GM12872 (cell line): ENCODE measurements around the gene RHOXF2B.
"Not testable (repeated sequence)": the region's sequence is repeated elsewhere in the genome, so short reads cannot be mapped to it uniquely, and the experiment has no call there.

Experiments used
- TF ChIP-seq, protein P1 (sequence below): IDR thresholded peaks from 3 replicates; pipeline ENCODE4 v1.5.1; 2011; ENCODE audit warnings: low read depth, mild to moderate bottlenecking, low read length, moderate library complexity; ENCODE audit not compliant: insufficient read depth

RHOXF2B gene

DNA sequence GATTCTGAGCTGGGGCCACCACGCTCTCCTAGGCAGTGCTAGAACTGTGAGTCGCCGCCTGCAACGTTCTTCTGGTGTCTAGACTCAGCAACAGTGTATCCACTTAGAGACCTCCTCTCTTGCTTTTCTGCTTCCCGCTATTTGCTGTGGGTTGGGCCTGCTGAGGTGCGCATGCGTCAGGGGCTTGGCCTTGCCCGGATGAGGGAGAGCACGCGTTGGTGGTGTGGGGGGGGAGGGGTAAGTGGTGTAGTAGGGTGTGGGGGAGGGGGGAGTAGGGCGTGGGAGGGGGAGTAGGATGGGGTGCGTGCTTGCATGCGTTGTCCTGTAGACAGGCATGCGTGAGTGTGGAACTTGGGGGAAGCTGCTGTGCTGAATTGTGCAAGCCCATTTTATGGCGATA lies at the start of gene RHOXF2B:
RHOXF2B (minus strand) TSS at position 101 of the 400 bp plus-strand sequence. CDS start 138 bp downstream, outside the sequence.
- TF ChIP-seq, protein P1, sequence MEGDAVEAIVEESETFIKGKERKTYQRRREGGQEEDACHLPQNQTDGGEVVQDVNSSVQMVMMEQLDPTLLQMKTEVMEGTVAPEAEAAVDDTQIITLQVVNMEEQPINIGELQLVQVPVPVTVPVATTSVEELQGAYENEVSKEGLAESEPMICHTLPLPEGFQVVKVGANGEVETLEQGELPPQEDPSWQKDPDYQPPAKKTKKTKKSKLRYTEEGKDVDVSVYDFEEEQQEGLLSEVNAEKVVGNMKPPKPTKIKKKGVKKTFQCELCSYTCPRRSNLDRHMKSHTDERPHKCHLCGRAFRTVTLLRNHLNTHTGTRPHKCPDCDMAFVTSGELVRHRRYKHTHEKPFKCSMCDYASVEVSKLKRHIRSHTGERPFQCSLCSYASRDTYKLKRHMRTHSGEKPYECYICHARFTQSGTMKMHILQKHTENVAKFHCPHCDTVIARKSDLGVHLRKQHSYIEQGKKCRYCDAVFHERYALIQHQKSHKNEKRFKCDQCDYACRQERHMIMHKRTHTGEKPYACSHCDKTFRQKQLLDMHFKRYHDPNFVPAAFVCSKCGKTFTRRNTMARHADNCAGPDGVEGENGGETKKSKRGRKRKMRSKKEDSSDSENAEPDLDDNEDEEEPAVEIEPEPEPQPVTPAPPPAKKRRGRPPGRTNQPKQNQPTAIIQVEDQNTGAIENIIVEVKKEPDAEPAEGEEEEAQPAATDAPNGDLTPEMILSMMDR, result not testable (repeated sequence)

DNA sequence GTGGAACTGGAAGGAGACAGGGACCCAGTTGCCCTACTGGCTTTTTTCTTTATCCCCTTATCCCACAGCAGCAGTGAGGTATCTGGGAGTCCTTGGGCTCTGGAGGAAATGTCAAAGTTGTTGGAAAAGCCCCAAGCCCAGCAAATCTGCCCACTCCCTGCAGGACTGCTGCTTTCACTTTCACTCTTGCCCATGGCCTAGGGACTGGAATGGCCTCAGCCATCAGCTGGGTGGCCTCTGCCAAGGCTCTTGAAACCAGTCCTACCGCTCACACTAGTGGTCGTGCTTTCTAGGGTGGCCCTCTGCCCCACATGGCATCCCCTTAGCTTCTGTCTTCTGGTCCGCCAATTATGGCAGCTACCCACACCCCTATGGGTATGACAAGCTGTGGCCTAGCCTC lies 48.0 kb upstream of the RHOXF2B start:
- TF ChIP-seq, protein P1, result no peak

DNA sequence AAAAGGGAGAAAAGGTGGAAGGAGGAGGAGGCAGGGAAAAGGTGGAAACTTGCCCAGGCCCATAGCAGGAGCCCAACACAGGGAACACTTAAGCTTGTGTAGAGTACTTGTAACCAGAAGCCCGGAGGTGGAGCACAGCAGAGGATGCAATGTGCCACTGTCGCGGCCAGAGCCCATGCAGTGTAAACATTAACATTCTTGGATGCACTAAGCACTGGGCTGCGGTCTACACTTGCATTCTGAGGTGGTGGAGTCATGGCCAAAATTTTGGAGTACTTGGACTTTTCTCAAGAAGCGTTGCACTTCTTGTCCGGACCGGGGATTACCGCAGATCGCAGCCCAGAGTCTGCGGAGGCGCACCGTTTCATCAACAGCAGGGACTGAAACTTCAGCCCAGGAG lies 42.7 kb upstream of the RHOXF2B start:
- TF ChIP-seq, protein P1, result no peak

DNA sequence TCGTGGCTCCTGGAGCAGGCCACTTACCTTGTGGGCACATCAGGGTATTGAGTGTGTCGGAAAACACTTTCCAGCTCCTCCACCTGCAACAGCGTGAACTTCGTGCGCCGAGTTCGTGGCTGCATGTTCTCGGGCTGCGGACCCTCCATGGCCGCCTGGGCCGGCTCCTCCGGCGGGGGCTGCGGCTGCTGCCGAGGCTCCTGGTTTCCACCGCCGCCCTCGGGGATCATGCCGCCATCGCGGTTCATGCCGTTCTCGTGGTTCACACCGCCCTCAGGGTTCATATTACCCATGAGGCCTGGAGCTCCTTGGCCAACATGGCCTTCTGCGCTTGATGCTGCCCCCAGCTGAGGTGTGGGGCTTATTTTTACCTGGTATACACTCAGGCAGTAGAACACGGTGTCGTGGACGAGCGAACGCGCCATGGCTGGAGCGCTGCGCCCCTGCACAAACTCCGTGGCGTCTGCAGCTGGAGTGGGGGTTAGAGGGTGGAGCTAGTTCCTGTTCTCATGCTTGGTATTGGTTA lies 38.0 kb upstream of the RHOXF2B start, which contains the start of gene RHOXF1:
RHOXF1 (minus strand) TSS at position 476 of the 526 bp plus-strand sequence; CDS start at position 425, 51 bp downstream.
- TF ChIP-seq, protein P1, result no peak

DNA sequence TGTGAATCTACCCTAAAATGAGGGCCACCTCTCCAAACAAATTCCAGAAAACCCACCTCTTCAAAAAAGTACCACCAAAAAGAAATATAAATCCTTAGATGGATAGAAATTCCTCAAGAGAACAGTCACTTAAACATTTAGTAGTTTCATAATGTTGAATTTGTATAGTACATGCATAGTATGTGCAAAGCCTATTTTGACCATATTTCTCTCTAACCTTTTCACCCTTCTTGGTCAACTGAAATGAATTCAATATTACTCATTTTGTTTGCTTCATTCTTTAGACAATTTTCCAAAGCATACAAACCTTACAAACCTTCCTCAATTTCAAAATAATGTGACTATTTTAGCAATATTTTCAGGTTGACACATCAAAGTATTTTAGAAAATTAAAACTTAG lies 34.1 kb upstream of the RHOXF2B start:
- TF ChIP-seq, protein P1, result no peak

DNA sequence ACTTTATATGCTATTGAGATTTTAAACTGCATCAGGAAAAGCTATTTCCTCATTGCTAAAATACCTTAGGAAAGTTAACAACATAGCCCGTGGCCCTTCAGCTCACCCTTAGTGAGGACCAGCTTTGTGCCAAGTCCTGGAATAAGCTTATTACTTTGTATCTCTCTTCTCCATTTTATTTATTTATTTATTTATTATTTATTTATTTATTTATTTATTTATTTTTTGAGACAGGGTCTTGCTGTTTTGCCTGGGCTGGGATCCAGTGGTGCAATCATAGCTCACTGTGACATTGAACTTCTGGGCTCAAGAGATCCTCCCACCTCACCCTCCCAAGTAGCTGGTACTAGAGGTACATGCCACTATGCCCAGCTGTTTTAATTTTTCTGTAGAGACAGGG lies 31.9 kb upstream of the RHOXF2B start:
- TF ChIP-seq, protein P1, result no peak

DNA sequence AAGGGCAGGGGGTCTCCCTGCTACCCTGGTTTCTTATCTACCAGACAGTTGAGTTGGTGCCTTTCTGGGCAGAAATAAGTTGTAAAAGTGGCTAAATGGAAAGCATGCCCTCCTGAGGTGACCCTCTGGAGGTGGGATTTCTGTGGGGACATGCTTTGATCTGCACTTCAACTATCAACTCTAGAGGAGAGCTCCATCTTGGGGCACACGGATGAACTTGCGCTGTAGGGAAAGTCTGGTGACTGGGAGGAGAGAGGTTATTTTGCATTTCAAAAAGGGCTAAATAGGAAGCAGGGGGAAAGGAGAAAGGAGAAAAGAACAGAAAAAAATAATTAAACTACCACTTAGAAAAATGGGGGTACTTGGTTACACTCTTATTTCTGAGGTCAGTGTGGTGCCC lies 12.7 kb upstream of the RHOXF2B start:
- TF ChIP-seq, protein P1, result no peak
